Tibial nerve (tissue), 4 donors: ENCODE data around the gene CARM1. TPM values are rescaled to one million over a fixed set of nuclear protein-coding genes. Genes with fewer than 3 reads are reported as not detected.
"Not testable (repeated sequence)": the region's sequence is repeated elsewhere in the genome, so short reads cannot be mapped to it uniquely, and the experiment has no call there.

ENCODE experiments used
- DNase-seq, 2 donors: peaks; one replicate each; pipeline ENCODE4 v3.0.0-alpha.2; 2019; ENCODE audit warnings: low spot score in 2 of 2
- H3K27ac ChIP-seq, 4 donors: fragments of 200-600 bp; sonication (generic) in 3 of 4; one replicate each; pipeline ENCODE4 v1.5.1; 2017 to 2019; ENCODE audit warnings: mild to moderate bottlenecking in 1 of 4
- H3K27me3 ChIP-seq, 2 donors: fragments of 200-600 bp; sonication (generic) in 1 of 2; one replicate each; pipeline versions ENCODE4 v1.5.1 to v1.6.0; 2017 to 2019
- H3K36me3 ChIP-seq, 3 donors: fragments of 200-600 bp; sonication (generic); one replicate each; pipeline ENCODE4 v1.5.1; 2018 to 2019
- H3K4me1 ChIP-seq, 4 donors: fragments of 200-600 bp; sonication (generic) in 3 of 4; one replicate each; pipeline ENCODE4 v1.5.1; 2017 to 2019
- H3K4me3 ChIP-seq, 4 donors: fragments of 200-600 bp; sonication (generic) in 3 of 4; one replicate each; pipeline ENCODE4 v1.5.1; 2017 to 2019; ENCODE audit warnings: mild to moderate bottlenecking in 1 of 4, moderate library complexity in 1 of 4
- H3K9me3 ChIP-seq, 4 donors: fragments of 200-600 bp; sonication (generic) in 3 of 4; one replicate each; pipeline ENCODE4 v1.5.1; 2017 to 2019
- CTCF ChIP-seq, 5 experiments: fragments of 200-600 bp in 3 of 5; fragments of 450-650 bp in 2 of 5; sonication (generic) in 3 of 5; IDR thresholded peaks; one replicate each; pipeline ENCODE4 v1.5.1; 2016 to 2019; ENCODE audit warnings: antibody characterized with exemption in 5 of 5, mild to moderate bottlenecking in 3 of 5, moderate library complexity in 2 of 5
- EP300 ChIP-seq, 2 donors: sonication (generic); formaldehyde crosslinking; IDR thresholded peaks; one replicate each; pipeline ENCODE4 v1.6.1; 2017; ENCODE audit warnings: antibody characterized with exemption in 2 of 2, mild to moderate bottlenecking in 1 of 2
- POLR2A ChIP-seq, 2 donors: fragments of 450-650 bp; IDR thresholded peaks; one replicate each; pipeline ENCODE4 v1.6.1; 2017; ENCODE audit warnings: antibody characterized with exemption in 2 of 2, mild to moderate bottlenecking in 2 of 2, moderate library complexity in 2 of 2
- WGBS, 2 donors: methylation state at CpG; one replicate each; pipeline ENCODE4 v1.1.5; 2018; 5-methylcytosine and 5-hydroxymethylcytosine counted together
- total RNA-seq, 4 donors: library from RNA; depleted of rRNA; stranded (reverse); fragments of >200 nt; gene quantifications; one replicate each; pipeline ENCODE4 v1.1.0, GENCODE V29; 2016

Gene CARM1
- total RNA-seq, 4 donors from 2014 or later: 13.5 to 22.8 (median 14.0) TPM

- Histone ChIP-seq H3K4me1 (peaks cover 0 to 4% (median 0%) of the 10 kb centered on the region in 4 donors), H3K27me3 (no peaks in the 10 kb centered on the region), H3K36me3 (no peaks in the 10 kb centered on the region), H3K4me3 (no peak overlapping the region), H3K27ac (no peak overlapping the region), H3K9me3 (no peaks in the 10 kb centered on the region)
- WGBS, 2 donors: 75 to 81% methylated on average over 6 of the region's 6 CpGs
- DNase-seq: no peak
- TF ChIP-seq EP300 (IDR thresholded peaks at IDR 0.05) (no peak), POLR2A (IDR thresholded peaks at IDR 0.05) (no peak), CTCF (IDR thresholded peaks at IDR 0.05) (no peak)
Measured at GRCh38 chr19:10946958-10947657, 75.8 kb downstream of the CARM1 start.

- DNase-seq: no peak
- Histone ChIP-seq H3K27me3 (no peaks in the 10 kb centered on the region), H3K27ac (no peak overlapping the region), H3K4me1 (no peaks in the 10 kb centered on the region), H3K36me3 (no peaks in the 10 kb centered on the region), H3K9me3 (no peaks in the 10 kb centered on the region), H3K4me3 (no peak overlapping the region)
- TF ChIP-seq CTCF (IDR thresholded peaks at IDR 0.05) (no peak), POLR2A (IDR thresholded peaks at IDR 0.05) (no peak), EP300 (IDR thresholded peaks at IDR 0.05) (no peak)
- 94 to 96% methylated on average over 6 of the region's 6 CpGs for WGBS, 2 donors
Measured at GRCh38 chr19:10952809-10953208, 81.5 kb downstream of the CARM1 start.

GRCh38 chr19:10959277-10959968 is 88.1 kb downstream of the CARM1 start:
- not testable (repeated sequence) for H3K9me3 ChIP-seq, H3K27me3 ChIP-seq, DNase-seq, H3K36me3 ChIP-seq, H3K27ac ChIP-seq
- Histone ChIP-seq H3K4me1 (peaks cover 0 to 33% (median 14%) of the 10 kb centered on the region in 4 donors), H3K4me3 (peak overlapping the region in 2 of 4 donors; percentile 73 to 91)
- WGBS, 2 donors: 94 to 95% methylated on average over 19 of the region's 19 CpGs

- Histone ChIP-seq H3K9me3 (no peaks in the 10 kb centered on the region), H3K36me3 (peaks cover 0 to 6% (median 0%) of the 10 kb centered on the region in 3 donors), H3K27ac (peak within 1 kb of the TSS; percentile 77 to 95 (median 93)), H3K4me3 (peak within 1 kb of the TSS; percentile 73 to 91 (median 82)), H3K27me3 (no peaks in the 10 kb centered on the region), H3K4me1 (peaks cover 0 to 42% (median 14%) of the 10 kb centered on the region in 4 donors)
- 0 to 1% methylated on average over 7 to 32 of the region's 100 CpGs for WGBS, 2 donors
- TF ChIP-seq POLR2A (IDR thresholded peaks at IDR 0.05) (peak; percentile 78 to 94), EP300 (IDR thresholded peaks at IDR 0.05) (peak; percentile 42 to 96), CTCF (IDR thresholded peaks at IDR 0.05) (peak in 1 of 5 experiments; percentile 43)
- peak; percentile 85 to 92 for DNase-seq
Measured at GRCh38 chr19:10960314-10961072, 89.1 kb downstream of the CARM1 start, which contains the start of gene SMARCA4. SMARCA4 (plus strand) TSS chr19:10961030; CDS start chr19:10984152, 23,122 bp downstream.

- H3K4me3 ChIP-seq: peak overlapping the region; percentile 73 to 76 (median 75)
- H3K9me3 ChIP-seq: no peaks in the 10 kb centered on the region
- no peak for TF ChIP-seq CTCF (IDR thresholded peaks at IDR 0.05)
- TF ChIP-seq EP300 (IDR thresholded peaks at IDR 0.05): no peak
- no peak for TF ChIP-seq POLR2A (IDR thresholded peaks at IDR 0.05)
- H3K27me3 ChIP-seq: no peaks in the 10 kb centered on the region
- peak; percentile 23 to 26 for DNase-seq
- 1% methylated on average over 50 of the region's 92 CpGs for whole genome bisulfite sequencing, 2 donors
- peaks cover 0 to 42% (median 14%) of the 10 kb centered on the region in 4 donors for H3K4me1 ChIP-seq
- H3K36me3 ChIP-seq: peaks cover 0 to 6% (median 0%) of the 10 kb centered on the region in 3 donors
- peak overlapping the region; percentile 75 to 91 (median 89) for H3K27ac ChIP-seq
Measured at GRCh38 chr19:10961073-10961860, 89.9 kb downstream of the CARM1 start.
